Transverse colon (tissue), 4 donors: ENCODE measurements around the gene DKK3.
A peak's percentile ranks its signal among the peaks of the same experiment; 100 is the strongest.

Experiments used
- CTCF ChIP-seq, 5 experiments: fragments of 200-600 bp in 3 of 5; fragments of 450-650 bp in 2 of 5; sonication (generic) in 3 of 5; IDR thresholded peaks; 1 replicate in 2 of 5; 2 replicates in 3 of 5; pipeline ENCODE4 v1.5.1; 2016 to 2017; ENCODE audit warnings: antibody characterized with exemption in 5 of 5, inconsistent platforms in 3 of 5, mild to moderate bottlenecking in 2 of 5, moderate library complexity in 1 of 5
- EP300 ChIP-seq: sonication (generic); formaldehyde crosslinking; IDR thresholded peaks from one replicate; pipeline ENCODE4 v1.6.1; 2017; ENCODE audit warnings: antibody characterized with exemption, low read depth
- POLR2A ChIP-seq: fragments of 450-650 bp; IDR thresholded peaks from one replicate; pipeline ENCODE4 v1.6.1; 2016; ENCODE audit warnings: antibody characterized with exemption, mild to moderate bottlenecking, moderate library complexity
- POLR2AphosphoS5 ChIP-seq, 3 donors: sonication (generic); formaldehyde crosslinking; IDR thresholded peaks; one replicate each; pipeline ENCODE4 v1.6.1; 2016; ENCODE audit warnings: antibody characterized with exemption in 3 of 3

GRCh38 chr11:12043959-12044791 is 35.7 kb upstream of the DKK3 start:
- TF ChIP-seq POLR2A (no peak), EP300 (peak; percentile 50), CTCF (IDR thresholded peaks at IDR 0.05) (peak; percentile 87 to 96 (median 88)), POLR2AphosphoS5 (IDR thresholded peaks at IDR 0.05) (peak; percentile 66 to 80 (median 67))
